ENCODE measurements around the gene PLK1. TPM values are rescaled to one million over a fixed set of nuclear protein-coding genes. Genes with fewer than 3 reads are reported as not detected.

The PLK1 gene
- total and polyA plus RNA-seq, 3 donors from 2014 or later: 26.3 to 94.7 (median 44.5) TPM

DNA sequence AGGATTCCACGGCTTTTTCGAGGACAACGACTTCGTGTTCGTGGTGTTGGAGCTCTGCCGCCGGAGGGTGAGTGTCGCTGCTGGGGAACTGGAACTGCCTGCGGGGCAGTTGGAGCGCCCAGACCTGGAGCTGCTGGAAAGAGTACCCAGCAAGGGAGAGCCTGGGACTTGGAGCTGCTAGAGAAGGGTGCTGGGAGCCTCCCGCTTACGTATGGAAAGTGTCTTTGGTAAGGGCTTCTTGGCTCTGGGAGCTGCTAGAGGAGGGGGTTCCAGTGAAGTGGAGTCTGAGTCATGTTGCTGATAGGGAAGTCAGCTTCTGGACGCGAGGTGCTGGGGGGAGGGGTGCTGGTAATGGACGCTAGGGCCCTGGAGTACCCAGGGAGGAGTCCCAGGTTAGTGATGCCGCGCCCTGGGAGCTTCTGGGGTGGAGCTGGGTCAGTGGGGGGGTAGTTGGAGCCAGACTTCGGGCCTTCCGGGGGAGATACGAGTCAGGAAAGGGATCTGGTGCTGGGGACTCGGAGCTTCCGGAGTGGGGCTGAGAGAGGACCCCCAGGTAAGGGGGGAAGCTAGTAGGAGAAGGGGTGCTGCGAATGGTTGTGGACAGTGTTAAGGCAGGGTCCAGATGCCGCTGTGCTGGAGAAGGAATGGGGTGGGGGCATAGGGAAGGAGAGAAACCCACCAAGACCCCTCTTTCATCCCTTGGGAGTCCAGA, 741 bp downstream of the PLK1 start:
- intact Hi-C loops (cut with DNase I; ENCODE audit: low total_unique reads): no loop called here
- Histone ChIP-seq H3K27ac (no peak overlapping the region), H3K9me3 (no peaks in the 10 kb centered on the region), H3K36me3 (ENCODE audit: low read depth, missing control alignments) (no peaks in the 10 kb centered on the region), H3K27me3 (no peaks in the 10 kb centered on the region), H3K4me3 (peak overlapping the region; percentile 49 to 56), H3K4me1 (peaks cover 8% of the 10 kb centered on the region)
- TF ChIP-seq POLR2A (IDR thresholded peaks at IDR 0.05): no peak
- TF ChIP-seq, protein P1, sequence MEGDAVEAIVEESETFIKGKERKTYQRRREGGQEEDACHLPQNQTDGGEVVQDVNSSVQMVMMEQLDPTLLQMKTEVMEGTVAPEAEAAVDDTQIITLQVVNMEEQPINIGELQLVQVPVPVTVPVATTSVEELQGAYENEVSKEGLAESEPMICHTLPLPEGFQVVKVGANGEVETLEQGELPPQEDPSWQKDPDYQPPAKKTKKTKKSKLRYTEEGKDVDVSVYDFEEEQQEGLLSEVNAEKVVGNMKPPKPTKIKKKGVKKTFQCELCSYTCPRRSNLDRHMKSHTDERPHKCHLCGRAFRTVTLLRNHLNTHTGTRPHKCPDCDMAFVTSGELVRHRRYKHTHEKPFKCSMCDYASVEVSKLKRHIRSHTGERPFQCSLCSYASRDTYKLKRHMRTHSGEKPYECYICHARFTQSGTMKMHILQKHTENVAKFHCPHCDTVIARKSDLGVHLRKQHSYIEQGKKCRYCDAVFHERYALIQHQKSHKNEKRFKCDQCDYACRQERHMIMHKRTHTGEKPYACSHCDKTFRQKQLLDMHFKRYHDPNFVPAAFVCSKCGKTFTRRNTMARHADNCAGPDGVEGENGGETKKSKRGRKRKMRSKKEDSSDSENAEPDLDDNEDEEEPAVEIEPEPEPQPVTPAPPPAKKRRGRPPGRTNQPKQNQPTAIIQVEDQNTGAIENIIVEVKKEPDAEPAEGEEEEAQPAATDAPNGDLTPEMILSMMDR (IDR thresholded peaks at IDR 0.05): no peak
- 18 to 26% methylated on average over 11 to 24 of the region's 24 CpGs for WGBS, 2 donors
- no peak for DNase-seq

DNA sequence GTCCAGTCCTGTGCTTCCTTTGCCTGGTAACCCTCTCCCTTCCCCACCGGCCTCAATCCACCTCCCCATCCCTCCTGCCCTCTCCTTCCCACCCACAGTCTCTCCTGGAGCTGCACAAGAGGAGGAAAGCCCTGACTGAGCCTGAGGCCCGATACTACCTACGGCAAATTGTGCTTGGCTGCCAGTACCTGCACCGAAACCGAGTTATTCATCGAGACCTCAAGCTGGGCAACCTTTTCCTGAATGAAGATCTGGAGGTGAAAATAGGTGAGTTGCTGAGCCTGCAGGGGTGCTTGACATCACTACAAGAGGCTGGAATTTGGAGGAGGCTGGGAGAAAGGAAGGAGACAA, 1.3 kb downstream of the PLK1 start:
- no peaks in the 10 kb centered on the region for H3K36me3 ChIP-seq (ENCODE audit: low read depth, missing control alignments)
- H3K27me3 ChIP-seq: no peaks in the 10 kb centered on the region
- TF ChIP-seq, protein P1 (IDR thresholded peaks at IDR 0.05): no peak
- TF ChIP-seq POLR2A (IDR thresholded peaks at IDR 0.05): no peak
- no peaks in the 10 kb centered on the region for H3K9me3 ChIP-seq
- intact Hi-C loops (cut with DNase I; ENCODE audit: low total_unique reads): no loop called here
- DNase-seq: no peak
- 22 to 56% methylated on average over 6 of the region's 6 CpGs for WGBS, 2 donors
- peaks cover 8% of the 10 kb centered on the region for H3K4me1 ChIP-seq
- H3K4me3 ChIP-seq: no peak overlapping the region
- no peak overlapping the region for H3K27ac ChIP-seq

DNA sequence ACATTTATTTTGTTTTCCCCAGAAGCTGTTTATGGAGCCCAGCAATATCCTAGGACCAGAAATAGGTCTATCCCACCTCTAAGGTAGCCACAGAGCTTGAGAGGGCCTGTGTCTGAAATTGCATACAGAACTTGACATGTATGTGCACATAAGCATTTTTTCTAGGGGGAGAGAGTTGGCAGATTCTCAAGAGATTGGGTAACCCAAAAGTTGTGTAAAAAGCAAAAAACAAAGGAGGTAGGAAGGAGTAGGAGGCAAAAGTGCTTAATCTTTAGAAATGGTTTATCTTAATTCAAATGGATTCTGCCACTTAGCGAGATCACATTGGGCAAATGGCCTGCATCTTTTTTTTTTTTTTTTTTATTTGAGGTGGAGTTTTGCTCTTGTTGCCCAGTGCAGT, 3.5 kb downstream of the PLK1 start:
- H3K27ac ChIP-seq: no peak overlapping the region
- intact Hi-C loops (cut with DNase I; ENCODE audit: low total_unique reads): no loop called here
- H3K9me3 ChIP-seq: no peaks in the 10 kb centered on the region
- no peaks in the 10 kb centered on the region for H3K36me3 ChIP-seq (ENCODE audit: low read depth, missing control alignments)
- H3K4me3 ChIP-seq: no peak overlapping the region
- peaks cover 8% of the 10 kb centered on the region for H3K4me1 ChIP-seq
- 98 to 100% methylated on average over 1 of the region's 1 CpG for WGBS, 2 donors
- TF ChIP-seq POLR2A (IDR thresholded peaks at IDR 0.05): no peak
- TF ChIP-seq, protein P1 (IDR thresholded peaks at IDR 0.05): no peak
- no peaks in the 10 kb centered on the region for H3K27me3 ChIP-seq
- no peak for DNase-seq

GRCh38 chr16:23683487-23683886, 4.8 kb downstream of the PLK1 start:
- intact Hi-C loops (cut with DNase I; ENCODE audit: low total_unique reads): no loop called here
- no peaks in the 10 kb centered on the region for H3K36me3 ChIP-seq (ENCODE audit: low read depth, missing control alignments)
- 78 to 94% methylated on average over 2 to 3 of the region's 3 CpGs for WGBS, 2 donors

More at GRCh38 chr16:23683487-23683886, 4.8 kb downstream of the PLK1 start:
- no peak for DNase-seq
- Histone ChIP-seq H3K4me3 (no peak overlapping the region), H3K27ac (no peak overlapping the region), H3K27me3 (no peaks in the 10 kb centered on the region), H3K9me3 (no peaks in the 10 kb centered on the region), H3K4me1 (peaks cover 4% of the 10 kb centered on the region)
- TF ChIP-seq, protein P1 (IDR thresholded peaks at IDR 0.05): no peak
- TF ChIP-seq POLR2A (IDR thresholded peaks at IDR 0.05): no peak

Data from testis (tissue), 3 donors.